HepG2 (cell line): ENCODE measurements around the gene ERVH48-1. TPM values are rescaled to one million over a fixed set of nuclear protein-coding genes. Genes with fewer than 3 reads are reported as not detected.
A peak's percentile ranks its signal among the peaks of the same experiment; 100 is the strongest.

Experiments
- ESRRA ChIP-seq: sonication (generic); formaldehyde crosslinking; IDR thresholded peaks from 2 replicates; pipeline ENCODE4 v1.5.1; 2020; ENCODE audit warnings: mild to moderate bottlenecking, low read depth, missing genetic modification reagents
- HOXA9 ChIP-seq: sonication (generic); formaldehyde crosslinking; IDR thresholded peaks from 2 replicates; pipeline ENCODE4 v1.8.1; 2022; ENCODE audit warnings: missing genetic modification reagents, mild to moderate bottlenecking, moderate library complexity, borderline replicate concordance
- HOXD1 ChIP-seq: sonication (generic); formaldehyde crosslinking; IDR thresholded peaks from 2 replicates; pipeline ENCODE4 v1.5.0; 2020; ENCODE audit warnings: missing genetic modification reagents
- IKZF4 ChIP-seq: sonication (generic); formaldehyde crosslinking; IDR thresholded peaks from 2 replicates; pipeline ENCODE4 v1.5.1; 2020; ENCODE audit warnings: borderline replicate concordance, mild to moderate bottlenecking, low read depth, missing genetic modification reagents; ENCODE audit errors: not compliant biosample characterization
- MAF1 ChIP-seq: sonication (generic); formaldehyde crosslinking; IDR thresholded peaks from 2 replicates; pipeline ENCODE4 v1.5.0; 2020; ENCODE audit warnings: missing genetic modification reagents, borderline replicate concordance
- MED1 ChIP-seq: sonication (generic); formaldehyde crosslinking; IDR thresholded peaks from 2 replicates; pipeline ENCODE4 v1.4.0; 2020; ENCODE audit warnings: missing genetic modification reagents
- POLR2G ChIP-seq: fragments of 200-400 bp; formaldehyde crosslinking; IDR thresholded peaks from 2 replicates; pipeline ENCODE4 v1.6.1; 2018; ENCODE audit warnings: mild to moderate bottlenecking, low read depth, low read length, moderate library complexity
- SCMH1 ChIP-seq: sonication (generic); formaldehyde crosslinking; IDR thresholded peaks from 2 replicates; pipeline ENCODE4 v1.9.0; 2021; ENCODE audit warnings: missing genetic modification reagents, mild to moderate bottlenecking, borderline replicate concordance
- ZBTB10 ChIP-seq: sonication (generic); formaldehyde crosslinking; IDR thresholded peaks from 2 replicates; pipeline ENCODE4 v1.4.0; 2020; ENCODE audit warnings: missing genetic modification reagents, borderline replicate concordance
- ZBTB49 ChIP-seq: sonication (generic); formaldehyde crosslinking; IDR thresholded peaks from 2 replicates; pipeline ENCODE4 v1.4.0; 2020; ENCODE audit warnings: missing genetic modification reagents, borderline replicate concordance
- ZHX1 ChIP-seq: sonication (generic); formaldehyde crosslinking; IDR thresholded peaks from 2 replicates; pipeline ENCODE4 v1.8.1; 2022; ENCODE audit warnings: low read depth, mild to moderate bottlenecking, missing genetic modification reagents
- ZMAT5 ChIP-seq: sonication (generic); formaldehyde crosslinking; IDR thresholded peaks from 2 replicates; pipeline ENCODE4 v1.5.0; 2020; ENCODE audit warnings: mild to moderate bottlenecking, low read depth, missing genetic modification reagents, borderline replicate concordance
- ZNF18 ChIP-seq: sonication (generic); formaldehyde crosslinking; IDR thresholded peaks from 2 replicates; pipeline ENCODE4 v1.8.0; 2022; ENCODE audit warnings: mild to moderate bottlenecking, missing genetic modification reagents; ENCODE audit not compliant: insufficient replicate concordance
- ZNF251 ChIP-seq: sonication (generic); formaldehyde crosslinking; IDR thresholded peaks from 2 replicates; pipeline ENCODE4 v1.9.0; 2021; ENCODE audit warnings: mild to moderate bottlenecking, missing genetic modification reagents
- ZNF3 ChIP-seq: IDR thresholded peaks from 2 replicates; pipeline ENCODE4 v1.7.0; 2017; ENCODE audit warnings: inconsistent platforms
- ZNF570 ChIP-seq: sonication (generic); formaldehyde crosslinking; IDR thresholded peaks from 2 replicates; pipeline ENCODE4 v1.4.0; 2020; ENCODE audit warnings: mild to moderate bottlenecking, missing genetic modification reagents, borderline replicate concordance
- ZNF605 ChIP-seq: sonication (generic); formaldehyde crosslinking; IDR thresholded peaks from 2 replicates; pipeline ENCODE4 v1.8.0; 2022; ENCODE audit warnings: mild to moderate bottlenecking, missing genetic modification reagents
- ZNF713 ChIP-seq: sonication (generic); formaldehyde crosslinking; IDR thresholded peaks from 2 replicates; pipeline ENCODE4 v1.4.0; 2020; ENCODE audit warnings: mild to moderate bottlenecking, missing genetic modification reagents
- ZNF891 ChIP-seq: sonication (generic); formaldehyde crosslinking; IDR thresholded peaks from 2 replicates; pipeline ENCODE4 v1.5.0; 2020; ENCODE audit warnings: mild to moderate bottlenecking, missing genetic modification reagents
- polyA plus RNA-seq, 8 experiments: library from polyadenylated mRNA; depleted of rRNA in 3 of 8; stranded (reverse) in 7 of 8; unstranded in 1 of 8; fragments of >200 nt; fragmentation: Illumina TruSeq in 4 of 8; extraction: Trizol in 4 of 8; gene quantifications; 2 replicates each; pipeline versions ENCODE4 v1.2.1 to v1.2.3, GENCODE V29; 2011 to 2016; ENCODE audit warnings: low read depth in 4 of 8, missing spikeins in 1 of 8, mixed read lengths in 1 of 8; ENCODE audit not compliant: insufficient read depth in 1 of 8
- total RNA-seq, 5 experiments: library from RNA; depleted of rRNA; stranded (reverse); fragments of >200 nt; fragmentation: Illumina TruSeq; extraction: Trizol; gene quantifications; 2 replicates each; pipeline ENCODE4 v1.2.3, GENCODE V29; 2016; ENCODE audit warnings: low read depth in 1 of 5

The ERVH48-1 gene
- total and polyA plus RNA-seq, 2 of the 13 experiments (the other 11 are each of a cell fraction or from before 2014, with no cell fraction given): 1.8 TPM; not detected in 1

GRCh38 chr21:42878678-42878992 lies 46.8 kb downstream of the ERVH48-1 start (continued):
- TF ChIP-seq IKZF4 (CRISPR knock-in tag) (peak; percentile 6), ZNF570 (CRISPR knock-in tag) (no peak), MAF1 (CRISPR knock-in tag) (no peak), ZHX1 (CRISPR knock-in tag) (0 out of 2 replicates have a peak, but pooled peaks have one; percentile 6), HOXA9 (CRISPR knock-in tag) (no peak), ZNF3 (CRISPR knock-in tag) (no peak), ZNF605 (CRISPR knock-in tag) (no peak), POLR2G (no peak), SCMH1 (no peak), HOXD1 (CRISPR knock-in tag) (no peak), ZMAT5 (CRISPR knock-in tag) (no peak), ZNF18 (CRISPR knock-in tag) (no peak), ZBTB10 (CRISPR knock-in tag) (peak; percentile 36; the same call in 1 of the 2 replicates), ZBTB49 (CRISPR knock-in tag) (no peak), MED1 (CRISPR knock-in tag) (no peak), ZNF251 (no peak), ZNF713 (CRISPR knock-in tag) (no peak), ZNF891 (CRISPR knock-in tag) (peak; percentile 33; the same call in 1 of the 2 replicates), ESRRA (CRISPR knock-in tag) (no peak)
